Astrocyte (in vitro differentiated cells and primary cell): ENCODE data around the gene ZNF768. TPM values are rescaled to one million over a fixed set of nuclear protein-coding genes. Genes with fewer than 3 reads are reported as not detected.

Experiments used
- DNase-seq: peaks from one replicate; pipeline ENCODE4 v3.0.0-alpha.2; 2010; ENCODE audit warnings: low read depth
- FAIRE-seq: peaks from 2 replicates; lab custom pipeline; 2011; peaks lifted over from hg19 to GRCh38; lab: Jason Lieb, UNC
- H2AFZ ChIP-seq: 2 replicates; pipeline ENCODE4 v1.6.0; 2012; ENCODE audit warnings: low read depth, low read length, inconsistent platforms
- H3K27ac ChIP-seq: 2 replicates; pipeline ENCODE4 v1.5.1; 2011; ENCODE audit warnings: low read depth, low read length, inconsistent platforms
- H3K27me3 ChIP-seq: 2 replicates; pipeline ENCODE4 v1.6.0; 2011; ENCODE audit warnings: low read length, inconsistent platforms; ENCODE audit not compliant: insufficient read depth
- H3K36me3 ChIP-seq: 2 replicates; pipeline ENCODE4 v1.5.1; 2011; ENCODE audit warnings: low read length, inconsistent platforms; ENCODE audit not compliant: insufficient read depth
- H3K4me1 ChIP-seq: 2 replicates; pipeline ENCODE4 v1.5.1; 2011; ENCODE audit warnings: low read length, inconsistent platforms; ENCODE audit not compliant: insufficient read depth
- H3K4me2 ChIP-seq: 2 replicates; pipeline ENCODE4 v1.6.0; 2012; ENCODE audit warnings: low read length, inconsistent platforms
- H3K4me3 ChIP-seq: 2 replicates; pipeline ENCODE4 v1.5.1; 2011; ENCODE audit warnings: low read depth, mild to moderate bottlenecking, low read length, inconsistent platforms; ENCODE audit not compliant: insufficient read depth
- H3K79me2 ChIP-seq: 2 replicates; pipeline ENCODE4 v1.6.0; 2012; ENCODE audit warnings: mild to moderate bottlenecking, low read length, inconsistent platforms; ENCODE audit not compliant: insufficient read depth
- H3K9ac ChIP-seq: 2 replicates; pipeline ENCODE4 v1.6.0; 2012; ENCODE audit warnings: mild to moderate bottlenecking, low read length, inconsistent platforms
- H3K9me3 ChIP-seq: 2 replicates; pipeline ENCODE4 v1.5.1; 2012; ENCODE audit warnings: low read depth, mild to moderate bottlenecking, low read length, inconsistent platforms; ENCODE audit not compliant: insufficient read depth
- H4K20me1 ChIP-seq: 2 replicates; pipeline ENCODE4 v1.6.0; 2012; ENCODE audit warnings: low read length, inconsistent platforms; ENCODE audit not compliant: insufficient read depth
- H3K27ac Mint-ChIP-seq: one replicate; pipeline ENCODE4 v1.8.0; 2021; ENCODE audit warnings: mild to moderate bottlenecking, mixed read lengths; ENCODE audit not compliant: unreplicated experiment
- H3K27me3 Mint-ChIP-seq: one replicate; pipeline ENCODE4 v1.8.0; 2021; ENCODE audit warnings: low read depth, mixed read lengths; ENCODE audit not compliant: unreplicated experiment
- H3K36me3 Mint-ChIP-seq: one replicate; pipeline ENCODE4 v1.8.0; 2021; ENCODE audit warnings: low read depth, mixed read lengths; ENCODE audit not compliant: unreplicated experiment
- H3K4me1 Mint-ChIP-seq: one replicate; pipeline ENCODE4 v1.8.0; 2021; ENCODE audit warnings: low read depth, mixed read lengths; ENCODE audit not compliant: unreplicated experiment
- H3K4me3 Mint-ChIP-seq: one replicate; pipeline ENCODE4 v1.8.0; 2021; ENCODE audit warnings: mild to moderate bottlenecking, moderate library complexity, mixed read lengths; ENCODE audit not compliant: unreplicated experiment
- H3K9me3 Mint-ChIP-seq: one replicate; pipeline ENCODE4 v1.8.0; 2021; ENCODE audit warnings: mild to moderate bottlenecking, mixed read lengths; ENCODE audit not compliant: unreplicated experiment
- CTCF ChIP-seq: IDR thresholded peaks from 2 replicates; pipeline ENCODE4 v1.5.1; 2011; ENCODE audit warnings: low read depth, mild to moderate bottlenecking, inconsistent platforms, low read length, moderate library complexity; ENCODE audit not compliant: insufficient read depth
- EZH2 ChIP-seq: IDR thresholded peaks from 2 replicates; pipeline ENCODE4 v1.6.1; 2012; ENCODE audit warnings: mild to moderate bottlenecking, low read length, inconsistent platforms; ENCODE audit not compliant: insufficient read depth
- total RNA-seq: library from RNA; stranded (reverse); gene quantifications from 2 replicates; pipeline ENCODE4 v1.2.1, GENCODE V29; 2021

ZNF768 gene
- total RNA-seq, 1 donor from 2014 or later, result 23.1 TPM

GRCh38 chr16:30551781-30552180, 25.4 kb upstream of the ZNF768 start:
- Histone ChIP-seq H4K20me1 (peaks cover 5% of the 10 kb centered on the region), H3K27me3 (no peaks in the 10 kb centered on the region), H3K9me3 (no peaks in the 10 kb centered on the region), H3K27ac (no peak overlapping the region), H3K4me1 (peaks cover 2% of the 10 kb centered on the region), H2AFZ (no peak overlapping the region), H3K9ac (no peak overlapping the region), H3K36me3 (no peaks in the 10 kb centered on the region), H3K4me3 (no peak overlapping the region), H3K79me2 (peaks cover 13% of the 10 kb centered on the region), H3K4me2 (no peak overlapping the region)
- no peaks in the 10 kb centered on the region for H3K9me3 Mint-ChIP-seq
- no peak for FAIRE-seq
- TF ChIP-seq EZH2 (no peak), CTCF (no peak)
- DNase-seq, result no peak
- H3K4me3 Mint-ChIP-seq, result no peak overlapping the region
- H3K27me3 Mint-ChIP-seq, result no peaks in the 10 kb centered on the region
- peaks cover 15% of the 10 kb centered on the region for H3K4me1 Mint-ChIP-seq
- H3K36me3 Mint-ChIP-seq, result no peaks in the 10 kb centered on the region
- H3K27ac Mint-ChIP-seq, result no peak overlapping the region

GRCh38 chr16:30548416-30549253, 22.3 kb upstream of the ZNF768 start:
- Mint-ChIP-seq H3K36me3 (no peaks in the 10 kb centered on the region), H3K27ac (peak overlapping the region; percentile 16), H3K9me3 (no peaks in the 10 kb centered on the region), H3K4me1 (peaks cover 10% of the 10 kb centered on the region), H3K4me3 (no peak overlapping the region), H3K27me3 (peaks cover 5% of the 10 kb centered on the region)
- no peak overlapping the region for H2AFZ ChIP-seq
- no peak overlapping the region for H3K4me3 ChIP-seq
- H3K4me1 ChIP-seq, result no peaks in the 10 kb centered on the region
- H3K4me2 ChIP-seq, result no peak overlapping the region
- no peaks in the 10 kb centered on the region for H3K27me3 ChIP-seq
- FAIRE-seq (no peak), DNase-seq (no peak)
- H4K20me1 ChIP-seq, result peaks cover under 1% of the 10 kb centered on the region
- H3K27ac ChIP-seq, result no peak overlapping the region
- H3K9me3 ChIP-seq, result no peaks in the 10 kb centered on the region
- TF ChIP-seq EZH2 (no peak), CTCF (no peak)
- H3K36me3 ChIP-seq, result no peaks in the 10 kb centered on the region
- peaks cover 3% of the 10 kb centered on the region for H3K79me2 ChIP-seq
- H3K9ac ChIP-seq, result no peak overlapping the region

GRCh38 chr16:30546115-30546514, 19.7 kb upstream of the ZNF768 start:
- H4K20me1 ChIP-seq, result no peaks in the 10 kb centered on the region
- no peak for DNase-seq
- H3K27me3 ChIP-seq, result no peaks in the 10 kb centered on the region
- H3K9ac ChIP-seq, result no peak overlapping the region
- no peaks in the 10 kb centered on the region for H3K36me3 ChIP-seq
- no peaks in the 10 kb centered on the region for H3K79me2 ChIP-seq
- H3K27me3 Mint-ChIP-seq, result peaks cover 5% of the 10 kb centered on the region
- H3K4me3 Mint-ChIP-seq, result no peak overlapping the region
- no peak overlapping the region for H3K27ac ChIP-seq
- no peak overlapping the region for H3K4me2 ChIP-seq
- H2AFZ ChIP-seq, result no peak overlapping the region
- no peaks in the 10 kb centered on the region for H3K9me3 ChIP-seq
- FAIRE-seq, result no peak
- H3K4me3 ChIP-seq, result no peak overlapping the region
- H3K9me3 Mint-ChIP-seq, result no peaks in the 10 kb centered on the region
- H3K27ac Mint-ChIP-seq, result no peak overlapping the region
- TF ChIP-seq CTCF (no peak), EZH2 (no peak)
- H3K4me1 Mint-ChIP-seq, result peaks cover 10% of the 10 kb centered on the region
- no peaks in the 10 kb centered on the region for H3K36me3 Mint-ChIP-seq
- H3K4me1 ChIP-seq, result peaks cover 12% of the 10 kb centered on the region
